ENCODE measurements around the gene PDE3B. TPM values are rescaled to one million over a fixed set of nuclear protein-coding genes. Genes with fewer than 3 reads are reported as not detected.

Gene PDE3B
- total and polyA plus RNA-seq, 2 of the 8 experiments (the other 6 are each of a cell fraction or from before 2014, with no cell fraction given) = 2.7 to 10.9 TPM

GRCh38 chr11:14641801-14642200, 1.8 kb upstream of the PDE3B start:
- H2AFZ ChIP-seq (ENCODE audit: low read length) = no peak overlapping the region
- no peaks in the 10 kb centered on the region for H3K9me3 ChIP-seq (ENCODE audit: insufficient read depth in 2 of 2, low read depth in 1 of 2, low read length in 1 of 2)
- WGBS, 2 experiments (ENCODE audit: extremely low coverage in 1 of 2, insufficient coverage in 1 of 2, insufficient read length in 1 of 2, insufficient replicate concordance in 2 of 2, low coverage in 1 of 2, low lambda C conversion rate in 2 of 2, missing lambda C conversion rate in 1 of 2) = 92% methylated on average over 4 of the region's 4 CpGs; no CpG with 5 or more reads in 1 of the 2 experiments
- H3K79me1 ChIP-seq (ENCODE audit: low read depth, low read length) = no peaks in the 10 kb centered on the region
- no peak overlapping the region for H3K9ac ChIP-seq (replicated peaks in 1 of 4; ENCODE audit: extremely low read depth in 1 of 4, low read depth in 3 of 4, low read length in 3 of 4)
- no peak overlapping the region for H3K4ac ChIP-seq (replicated peaks; ENCODE audit: insufficient read length, low read depth, low read length)
- ChIA-PET POLR2A (ENCODE audit: partially characterized antibody) (no interaction called here), CTCF (ENCODE audit: partially characterized antibody) (no interaction called here)
- no peak for FAIRE-seq
- no peak for DNase-seq (ENCODE audit: low read depth in 1 of 2, low spot score in 2 of 2)
- H2BK120ac ChIP-seq (replicated peaks; ENCODE audit: low read depth, low read length) = no peak overlapping the region
- no peak overlapping the region for H3K56ac ChIP-seq (replicated peaks; ENCODE audit: insufficient read length, low read depth, low read length)
- no peak overlapping the region for H2AK5ac ChIP-seq (ENCODE audit: low read depth, low read length)
- no peak overlapping the region for H2BK20ac ChIP-seq (ENCODE audit: low read length)
- H3K27ac ChIP-seq (ENCODE audit: low read depth, low read length) = no peak overlapping the region
- H2BK12ac ChIP-seq (ENCODE audit: low read depth, low read length) = no peak overlapping the region
- no peak overlapping the region for H3K4me2 ChIP-seq (ENCODE audit: insufficient read depth in 1 of 2, low read depth in 2 of 2, low read length in 2 of 2)
- no peak overlapping the region for H4K91ac ChIP-seq (replicated peaks; ENCODE audit: insufficient read length, low read length)
- TF ChIP-seq KDM5A (IDR thresholded peaks at IDR 0.05; ENCODE audit: low read length) = no peak
- no peak for TF ChIP-seq RNF2 (IDR thresholded peaks at IDR 0.05; ENCODE audit: borderline replicate concordance, low read depth, low read length, missing control alignments, poor library complexity, severe bottlenecking)
- no peak for TF ChIP-seq USF2 (IDR thresholded peaks at IDR 0.05; ENCODE audit: low read length)
- no peak for TF ChIP-seq SP1 (IDR thresholded peaks at IDR 0.05; ENCODE audit: low read depth, low read length)
- no peak for TF ChIP-seq BACH1 (IDR thresholded peaks at IDR 0.05; ENCODE audit: low read length)
- TF ChIP-seq ASH2L (IDR thresholded peaks at IDR 0.05; ENCODE audit: low read length) = no peak
- TF ChIP-seq FOSL1 (IDR thresholded peaks at IDR 0.05; ENCODE audit: insufficient read depth, low read depth, low read length) = no peak
- TF ChIP-seq SIX5 (IDR thresholded peaks at IDR 0.05; ENCODE audit: low read depth, low read length) = no peak
- no peak for TF ChIP-seq ATF3 (IDR thresholded peaks at IDR 0.05; ENCODE audit: insufficient read depth, low read depth, low read length)
- no peak for TF ChIP-seq CBX5 (IDR thresholded peaks at IDR 0.05; ENCODE audit: low read depth, low read length)
- TF ChIP-seq EGR1 (IDR thresholded peaks at IDR 0.05; ENCODE audit: borderline replicate concordance, low read depth, low read length) = no peak
- no peaks in the 10 kb centered on the region for H3K36me3 ChIP-seq (ENCODE audit: control insufficient read depth in 2 of 4, insufficient read depth in 4 of 4, low read length in 3 of 4)
- no peak overlapping the region for H4K5ac ChIP-seq (ENCODE audit: insufficient read length, low read depth, low read length)
- H3K79me2 ChIP-seq (ENCODE audit: control insufficient read depth in 1 of 2, insufficient read depth in 2 of 2, low read length in 2 of 2) = peaks cover 0 to 6% of the 10 kb centered on the region in 2 experiments; a peak in 2 of 4 replicates
- peaks cover 6 to 9% of the 10 kb centered on the region in 2 experiments for H4K20me1 ChIP-seq (replicated peaks in 1 of 2; ENCODE audit: control insufficient read depth in 1 of 2, insufficient read depth in 2 of 2, low read length in 2 of 2)
- H3K23me2 ChIP-seq (ENCODE audit: low read depth, low read length) = peaks cover 14% of the 10 kb centered on the region; the same call in 1 of the 2 replicates
- H3K23ac ChIP-seq (ENCODE audit: insufficient read length) = no peak overlapping the region
- H3K14ac ChIP-seq (ENCODE audit: insufficient read length) = no peak overlapping the region
- no peak overlapping the region for H3K4me3 ChIP-seq (ENCODE audit: extremely low read depth in 1 of 4, insufficient read depth in 2 of 4, low read depth in 3 of 4, low read length in 4 of 4)
- no peak overlapping the region for H2BK15ac ChIP-seq (ENCODE audit: low read length)
- H2BK5ac ChIP-seq (ENCODE audit: low read depth, low read length) = no peak overlapping the region
- H3K27me3 ChIP-seq (replicated peaks in 1 of 4; ENCODE audit: control insufficient read depth in 3 of 4, extremely low read depth in 1 of 4, insufficient read depth in 3 of 4, low read length in 3 of 4) = peaks cover 2 to 30% (median 19%) of the 10 kb centered on the region in 4 experiments
- H4K8ac ChIP-seq (ENCODE audit: extremely low read depth, insufficient read depth, low read length) = no peak overlapping the region
- H3K4me1 ChIP-seq (replicated peaks in 1 of 4; ENCODE audit: control insufficient read depth in 3 of 4, insufficient read depth in 4 of 4, low read length in 3 of 4) = peaks cover 0 to 3% (median 0%) of the 10 kb centered on the region in 4 experiments; a peak in 2 of 7 replicates
- no peak overlapping the region for H3K18ac ChIP-seq (ENCODE audit: extremely low read depth, low read length)

All from H1 (cell line).